GM21390 (cell line): Measurements from ENCODE around the gene ERH.
"Not testable (repeated sequence)": the region's sequence is repeated elsewhere in the genome, so short reads cannot be mapped to it uniquely, and the experiment has no call there.

ENCODE experiments used
- ATAC-seq: cut with Tn5 transposase; IDR thresholded peaks from one replicate; pipeline ENCODE4 v1.9.1; 2021; ENCODE audit not compliant: unreplicated experiment

ERH gene

GRCh38 chr14:69398053-69398817, at the start of gene ERH, which contains the start of gene SLC39A9:
Gene ERH (minus strand): TSS chr14:69398299. CDS start chr14:69398233, 66 bp downstream.
Gene SLC39A9 (plus strand): TSS chr14:69398692. CDS start chr14:69399370, 678 bp downstream.
- peak; percentile 87 for ATAC-seq

- no peak for ATAC-seq
Measured at GRCh38 chr14:69443296-69443805, 45.3 kb upstream of the ERH start.

- ATAC-seq: peak; percentile 66
Measured at GRCh38 chr14:69441948-69442347, 43.8 kb upstream of the ERH start.

GRCh38 chr14:69439521-69440270, 41.6 kb upstream of the ERH start:
- no peak for ATAC-seq

- no peak for ATAC-seq
Measured at GRCh38 chr14:69432364-69432763, 34.3 kb upstream of the ERH start.

- no peak for ATAC-seq
Measured at GRCh38 chr14:69430306-69430939, 32.3 kb upstream of the ERH start.

GRCh38 chr14:69429643-69430042, 31.5 kb upstream of the ERH start:
- no peak for ATAC-seq

GRCh38 chr14:69428289-69428998, 30.3 kb upstream of the ERH start:
- no peak for ATAC-seq

- no peak for ATAC-seq
Measured at GRCh38 chr14:69427596-69427995, 29.5 kb upstream of the ERH start.

- no peak for ATAC-seq
Measured at GRCh38 chr14:69424149-69424923, 26.2 kb upstream of the ERH start.

GRCh38 chr14:69423279-69423678, 25.2 kb upstream of the ERH start:
- no peak for ATAC-seq

- not testable (repeated sequence) for ATAC-seq
Measured at GRCh38 chr14:69416087-69416486, 18.0 kb upstream of the ERH start.

- no peak for ATAC-seq
Measured at GRCh38 chr14:69413483-69413882, 15.4 kb upstream of the ERH start.

GRCh38 chr14:69408331-69408960, 10.3 kb upstream of the ERH start:
- no peak for ATAC-seq

GRCh38 chr14:69405762-69406161, 7.7 kb upstream of the ERH start:
- no peak for ATAC-seq

- no peak for ATAC-seq
Measured at GRCh38 chr14:69404883-69405282, 6.8 kb upstream of the ERH start.

- ATAC-seq: no peak
Measured at GRCh38 chr14:69404478-69404877, 6.4 kb upstream of the ERH start.

- ATAC-seq: no peak
Measured at GRCh38 chr14:69401841-69402240, 3.7 kb upstream of the ERH start.

GRCh38 chr14:69400154-69400553, 2.1 kb upstream of the ERH start:
- no peak for ATAC-seq

- ATAC-seq: no peak
Measured at GRCh38 chr14:69399750-69400149, 1.7 kb upstream of the ERH start.
